GM15510 (cell line): ENCODE results near the gene RNFT2.

Experiments
- POLR2A ChIP-seq: IDR thresholded peaks from 3 replicates; pipeline ENCODE4 v1.6.1; 2011; ENCODE audit warnings: borderline replicate concordance; ENCODE audit not compliant: insufficient read length; ENCODE audit errors: extremely low read depth

Gene RNFT2, protein sequence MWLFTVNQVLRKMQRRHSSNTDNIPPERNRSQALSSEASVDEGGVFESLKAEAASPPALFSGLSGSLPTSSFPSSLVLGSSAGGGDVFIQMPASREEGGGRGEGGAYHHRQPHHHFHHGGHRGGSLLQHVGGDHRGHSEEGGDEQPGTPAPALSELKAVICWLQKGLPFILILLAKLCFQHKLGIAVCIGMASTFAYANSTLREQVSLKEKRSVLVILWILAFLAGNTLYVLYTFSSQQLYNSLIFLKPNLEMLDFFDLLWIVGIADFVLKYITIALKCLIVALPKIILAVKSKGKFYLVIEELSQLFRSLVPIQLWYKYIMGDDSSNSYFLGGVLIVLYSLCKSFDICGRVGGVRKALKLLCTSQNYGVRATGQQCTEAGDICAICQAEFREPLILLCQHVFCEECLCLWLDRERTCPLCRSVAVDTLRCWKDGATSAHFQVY

DNA sequence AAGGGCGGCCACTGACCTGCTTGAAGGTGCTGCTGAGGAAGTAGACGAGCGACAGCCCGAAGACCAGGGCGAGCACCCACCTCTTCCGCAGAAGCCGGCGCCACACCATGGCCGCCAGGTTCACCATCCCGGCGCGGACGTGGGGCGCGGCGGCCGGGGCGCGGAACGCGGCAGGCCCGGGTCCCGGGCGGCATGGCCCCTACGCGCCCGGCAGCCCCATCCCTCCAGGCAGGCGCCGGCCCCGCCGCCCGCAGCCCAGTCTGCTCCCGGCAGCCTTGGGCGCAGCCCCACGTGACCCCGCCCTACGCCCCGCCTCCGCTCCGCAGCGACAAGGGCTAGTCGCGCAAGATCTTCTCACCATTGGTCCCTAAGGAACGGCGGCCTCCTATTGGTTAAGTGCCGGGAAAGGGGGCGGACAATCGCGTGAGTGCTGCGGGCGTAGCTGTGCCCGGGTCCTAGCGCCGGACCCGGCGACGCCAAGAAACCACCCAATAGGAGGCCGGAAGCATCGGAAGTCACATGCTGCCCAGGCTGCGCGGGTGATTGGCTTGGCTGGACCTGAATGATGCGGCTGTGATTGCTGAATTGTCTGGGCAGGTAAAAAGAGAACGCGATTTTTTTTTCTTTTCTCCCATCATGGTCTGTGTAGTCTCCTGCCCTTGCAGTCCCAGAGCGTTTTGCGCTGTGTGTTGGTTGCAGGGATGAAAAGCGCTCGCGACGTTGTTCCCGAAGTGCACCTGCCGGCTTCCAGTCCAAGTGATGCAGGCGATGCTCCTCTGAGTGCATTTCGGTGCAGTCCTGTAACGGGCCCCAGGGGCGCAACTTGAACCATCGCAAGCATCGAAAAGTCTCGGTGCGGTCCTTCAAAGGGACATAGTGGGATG lies at the start of gene RNFT2, which contains the start of gene SPRING1:
Gene RNFT2 (plus strand): TSS at position 542 of the 884 bp plus-strand sequence. CDS start 2,183 bp downstream, outside the sequence.
Gene SPRING1 (minus strand): TSS at position 296 of the 884 bp plus-strand sequence. CDS start 169 bp downstream, at position 127.
- peak; percentile 93 for TF ChIP-seq POLR2A

DNA sequence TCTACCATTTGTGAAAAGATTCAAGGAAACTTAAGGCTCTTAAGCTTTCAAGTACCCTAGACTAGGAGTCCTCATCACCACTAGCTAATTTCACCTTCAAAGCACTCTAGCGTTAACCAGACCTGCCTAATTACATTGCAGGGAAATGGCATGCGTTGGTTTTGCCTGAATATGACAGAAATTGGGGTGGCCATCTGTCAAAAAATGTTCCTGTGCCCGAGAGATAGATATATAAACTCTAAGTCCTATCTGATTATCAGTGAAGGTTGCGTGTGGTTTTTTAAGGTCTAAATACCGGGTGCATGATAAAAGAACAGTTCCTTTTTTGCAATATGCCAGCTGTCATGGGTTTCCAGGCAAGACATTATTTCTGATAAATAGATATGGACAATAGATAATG lies 48.6 kb upstream of the RNFT2 start:
- no peak for TF ChIP-seq POLR2A

DNA sequence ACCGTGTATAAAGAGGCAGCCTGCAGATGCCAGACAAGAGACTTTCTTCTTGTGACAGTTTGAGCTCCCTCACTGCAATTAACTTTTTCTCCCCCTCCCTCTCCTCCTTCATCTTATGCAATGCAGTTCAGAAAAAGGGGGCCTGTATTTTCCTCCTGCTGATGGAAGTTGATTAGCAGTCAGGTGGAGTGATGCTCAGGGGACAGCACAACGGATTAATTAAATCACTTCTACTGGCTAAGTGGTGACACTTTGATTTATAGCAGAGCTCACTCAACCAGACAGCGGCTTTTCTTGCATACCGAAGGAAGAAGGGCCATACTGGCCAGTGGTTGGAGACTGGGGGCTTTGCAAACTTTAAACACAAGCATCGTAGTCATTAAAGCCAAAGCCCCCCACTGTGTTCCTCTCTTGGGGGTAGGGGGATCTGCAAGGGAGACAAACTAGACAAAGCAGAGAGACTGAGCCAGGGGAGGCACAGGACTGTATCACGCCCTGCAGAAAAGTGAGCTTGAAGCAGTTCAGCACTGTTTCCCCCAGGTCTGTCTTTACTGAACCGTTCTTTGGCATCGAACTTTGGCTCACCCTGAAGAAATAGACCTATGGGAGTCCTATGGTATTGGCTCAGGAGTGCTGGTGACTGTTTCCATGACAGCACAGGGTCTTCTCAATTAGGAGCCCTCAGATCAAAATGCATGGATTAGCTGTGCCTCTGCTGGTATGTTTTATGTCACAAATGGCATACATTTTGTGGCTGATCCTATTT lies 48.0 kb upstream of the RNFT2 start:
- no peak for TF ChIP-seq POLR2A

GRCh38 chr12:116691205-116691604 lies 46.9 kb upstream of the RNFT2 start:
- TF ChIP-seq POLR2A, result no peak

GRCh38 chr12:116691636-116692035 lies 46.5 kb upstream of the RNFT2 start:
- TF ChIP-seq POLR2A, result no peak

DNA sequence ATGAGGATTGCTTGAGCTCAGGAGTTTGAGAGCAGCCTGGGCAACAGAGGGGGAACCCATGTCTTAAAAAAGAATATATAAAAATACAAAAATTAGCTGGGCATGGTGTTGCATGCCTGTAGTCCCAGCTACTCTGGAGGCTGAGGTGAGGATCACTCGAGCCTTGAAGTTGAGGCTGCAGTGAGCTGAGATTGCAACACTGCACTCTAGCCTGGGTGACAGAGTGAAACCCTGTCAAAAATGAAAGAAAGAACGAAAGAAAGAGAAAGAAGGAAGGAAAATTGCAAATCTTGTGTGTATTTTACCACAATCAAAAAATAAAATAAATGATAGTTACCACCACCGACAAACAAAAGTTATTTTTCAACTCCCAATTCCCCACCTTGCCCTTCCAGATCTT lies 45.5 kb upstream of the RNFT2 start:
- no peak for TF ChIP-seq POLR2A

DNA sequence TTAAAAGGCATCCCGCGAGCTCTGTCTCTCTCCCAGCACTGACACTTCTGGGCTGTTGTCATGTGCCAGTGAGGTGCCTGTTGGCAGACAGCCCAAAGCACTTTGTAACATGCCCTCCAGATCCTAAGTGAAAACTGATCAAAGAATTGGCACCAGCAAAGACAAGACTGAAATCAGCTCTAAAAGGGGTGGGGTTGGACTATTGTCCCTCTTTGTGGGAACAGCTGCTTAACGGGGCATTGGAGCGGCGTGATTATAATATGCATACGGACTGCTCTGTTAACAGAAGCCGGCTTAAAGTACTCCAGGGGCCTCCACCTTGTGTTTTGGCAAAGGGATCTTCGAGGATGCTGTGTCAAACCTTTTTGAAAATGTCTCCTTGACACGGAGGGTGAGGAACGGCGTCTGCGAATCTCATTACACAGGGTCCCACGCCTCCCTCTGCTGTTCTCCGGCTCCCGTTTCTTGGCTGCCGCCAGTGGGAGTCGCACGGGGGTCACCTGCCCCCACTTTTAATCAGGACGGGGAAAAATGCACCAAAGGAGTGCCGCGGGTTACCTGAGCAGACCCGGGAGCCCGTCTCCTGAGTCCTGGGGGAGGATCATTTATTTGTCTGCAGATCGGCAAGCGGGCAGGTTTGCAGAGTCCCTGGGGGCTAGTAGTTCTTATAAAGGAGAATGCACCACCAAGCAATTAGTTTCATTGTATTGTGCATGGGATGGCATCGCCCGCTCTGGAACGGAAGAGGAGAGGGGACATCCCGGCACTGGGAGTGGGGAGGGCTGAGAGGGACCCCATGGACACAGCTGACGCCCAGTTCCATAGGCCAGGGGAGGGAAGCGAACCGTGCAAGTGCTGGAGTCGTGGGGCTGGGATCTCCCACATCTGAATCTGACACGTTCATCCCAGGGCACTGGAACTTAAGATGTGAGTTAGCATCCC lies 44.6 kb upstream of the RNFT2 start:
- no peak for TF ChIP-seq POLR2A

- TF ChIP-seq POLR2A, result no peak
Measured at GRCh38 chr12:116694653-116695463, 43.3 kb upstream of the RNFT2 start.

GRCh38 chr12:116695464-116695725 lies 42.7 kb upstream of the RNFT2 start:
- no peak for TF ChIP-seq POLR2A

DNA sequence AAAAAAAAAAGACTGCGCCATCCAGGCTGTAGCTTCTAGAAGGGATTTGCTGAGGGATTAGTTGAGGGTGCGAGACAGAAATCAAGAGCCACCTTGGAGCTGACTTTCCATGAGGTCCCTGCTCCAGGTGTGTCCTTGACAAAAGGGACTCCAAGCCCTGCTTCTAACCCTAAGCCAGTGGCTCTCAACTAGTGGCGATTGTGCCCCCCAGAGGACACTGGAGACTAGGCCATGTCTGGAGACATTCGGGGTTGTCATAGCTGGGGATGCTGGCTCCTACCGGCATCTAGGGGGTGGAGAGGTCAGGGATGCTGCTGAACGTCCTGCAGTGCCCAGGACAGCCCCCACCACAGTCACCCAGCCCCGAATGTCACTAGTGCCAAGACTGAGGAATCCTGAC lies 40.8 kb upstream of the RNFT2 start:
- no peak for TF ChIP-seq POLR2A

DNA sequence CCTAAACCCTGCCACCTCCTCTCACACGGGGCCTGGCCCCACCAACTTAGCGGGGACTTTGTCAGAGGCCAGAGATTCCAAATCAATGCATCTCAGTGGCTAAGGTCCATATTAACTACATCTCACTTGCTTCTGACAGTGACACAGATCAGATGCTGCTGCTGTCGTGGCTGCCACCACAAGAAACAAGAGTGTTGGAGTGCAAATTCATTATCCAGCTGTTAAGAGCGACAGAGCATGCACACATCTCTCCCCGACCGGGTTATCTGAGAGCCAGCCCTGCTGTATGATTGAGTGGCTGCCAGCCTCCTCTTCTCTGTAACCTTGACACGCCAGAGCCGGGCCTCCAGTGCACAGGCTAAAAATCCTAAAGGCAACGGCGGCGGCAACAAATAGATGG lies 40.4 kb upstream of the RNFT2 start:
- TF ChIP-seq POLR2A, result no peak

- no peak for TF ChIP-seq POLR2A
Measured at GRCh38 chr12:116698116-116698515, 40.0 kb upstream of the RNFT2 start.

GRCh38 chr12:116698554-116699075 lies 39.5 kb upstream of the RNFT2 start:
- no peak for TF ChIP-seq POLR2A

- no peak for TF ChIP-seq POLR2A
Measured at GRCh38 chr12:116700066-116700465, 38.0 kb upstream of the RNFT2 start.

- no peak for TF ChIP-seq POLR2A
Measured at GRCh38 chr12:116701432-116701831, 36.7 kb upstream of the RNFT2 start.
